GM23338 (cell line): ENCODE measurements around the gene ARHGAP4. TPM values are rescaled to one million over a fixed set of nuclear protein-coding genes. Genes with fewer than 3 reads are reported as not detected.

Source experiments
- ATAC-seq: fragments of 200-7000 bp; cut with Tn5 transposase; 3 replicates; pipeline ENCODE4 v1.9.1; 2020
- DNase-seq: peaks from one replicate; pipeline ENCODE4 v3.0.0-alpha.2; 2015; ENCODE audit warnings: low spot score
- H2AFZ ChIP-seq: fragments of 200-600 bp; sonication (generic); 2 replicates; pipeline ENCODE4 v1.8.0; 2016; ENCODE audit warnings: antibody characterized with exemption, mild to moderate bottlenecking, moderate library complexity
- H3F3A ChIP-seq: fragments of 200-600 bp; sonication (generic); replicated peaks from 2 replicates; pipeline ENCODE4 v1.8.0; 2017; ENCODE audit warnings: antibody characterized with exemption, mixed run types, low read depth
- H3K27ac ChIP-seq: fragments of 200-600 bp; sonication (generic); 2 replicates; pipeline ENCODE4 v1.6.1; 2016; ENCODE audit warnings: low read depth
- H3K27me3 ChIP-seq: fragments of 200-600 bp; sonication (generic); 2 replicates; pipeline ENCODE4 v1.8.0; 2016; ENCODE audit warnings: mild to moderate bottlenecking, mixed run types, moderate library complexity; ENCODE audit not compliant: insufficient read depth
- H3K36me3 ChIP-seq: fragments of 200-600 bp; sonication (generic); 2 replicates; pipeline ENCODE4 v1.8.0; 2016; ENCODE audit warnings: mild to moderate bottlenecking; ENCODE audit not compliant: insufficient read depth
- H3K4me1 ChIP-seq: fragments of 200-600 bp; sonication (generic); 2 replicates; pipeline ENCODE4 v1.8.0; 2016; ENCODE audit warnings: mild to moderate bottlenecking, moderate library complexity; ENCODE audit not compliant: insufficient read depth
- H3K4me2 ChIP-seq: fragments of 200-600 bp; sonication (generic); 2 replicates; pipeline ENCODE4 v1.7.1; 2017; ENCODE audit warnings: mixed run types
- H3K4me3 ChIP-seq: fragments of 200-600 bp; sonication (generic); 2 replicates; pipeline ENCODE4 v1.6.1; 2016; ENCODE audit warnings: mixed run types
- H3K79me2 ChIP-seq: fragments of 200-600 bp; sonication (generic); replicated peaks from 2 replicates; pipeline ENCODE4 v1.8.0; 2017; ENCODE audit warnings: mild to moderate bottlenecking; ENCODE audit not compliant: insufficient read depth
- H3K9me2 ChIP-seq: fragments of 200-600 bp; sonication (generic); 2 replicates; pipeline ENCODE4 v1.8.0; 2017; ENCODE audit not compliant: insufficient read depth
- H4K20me1 ChIP-seq: fragments of 200-600 bp; sonication (generic); replicated peaks from 2 replicates; pipeline ENCODE4 v1.8.0; 2017; ENCODE audit warnings: mild to moderate bottlenecking; ENCODE audit not compliant: insufficient read depth
- H3K27ac Mint-ChIP-seq: 2 replicates; pipeline ENCODE4 v1.8.0; 2020; ENCODE audit warnings: inconsistent platforms, mild to moderate bottlenecking, moderate library complexity, mixed read lengths
- H3K27me3 Mint-ChIP-seq: 3 replicates; pipeline ENCODE4 v1.8.0; 2022; ENCODE audit warnings: low read depth, mild to moderate bottlenecking, moderate library complexity, mixed read lengths, inconsistent platforms; ENCODE audit not compliant: insufficient read depth, poor library complexity
- H3K36me3 Mint-ChIP-seq: 3 replicates; pipeline ENCODE4 v1.8.0; 2021; ENCODE audit warnings: low read depth, mild to moderate bottlenecking, inconsistent platforms, moderate library complexity, mixed read lengths
- H3K4me1 Mint-ChIP-seq: 3 replicates; pipeline ENCODE4 v1.8.0; 2020; ENCODE audit warnings: mild to moderate bottlenecking, inconsistent platforms, mixed read lengths
- H3K4me3 Mint-ChIP-seq: 3 replicates; pipeline ENCODE4 v1.8.0; 2021; ENCODE audit warnings: moderate library complexity, mild to moderate bottlenecking, inconsistent platforms, mixed read lengths
- H3K9me3 Mint-ChIP-seq: 3 replicates; pipeline ENCODE4 v1.8.0; 2020; ENCODE audit warnings: moderate library complexity, mild to moderate bottlenecking, inconsistent platforms, mixed read lengths
- CREB1 ChIP-seq: fragments of 250-450 bp; sonication (Bioruptor Pico); IDR thresholded peaks from 2 replicates; pipeline ENCODE4 v1.5.0; 2020; ENCODE audit warnings: low read depth, mild to moderate bottlenecking, moderate library complexity
- CTCF ChIP-seq, 2 experiments: fragments of 200-600 bp in 1 of 2; sonication (generic) in 1 of 2; conservative IDR thresholded peaks; 2 replicates each; pipeline versions ENCODE4 v1.5.1 to v1.6.1; 2016 to 2017; ENCODE audit warnings: antibody characterized with exemption in 2 of 2, low read depth in 2 of 2, mild to moderate bottlenecking in 2 of 2, moderate library complexity in 1 of 2
- ETS1 ChIP-seq: IDR thresholded peaks from 2 replicates; pipeline ENCODE4 v1.6.1; 2016; ENCODE audit warnings: antibody characterized with exemption
- EZH2 ChIP-seq: fragments of 200-600 bp; sonication (generic); IDR thresholded peaks from one replicate; pipeline ENCODE4 v1.8.0; 2017; ENCODE audit warnings: antibody characterized with exemption, mild to moderate bottlenecking, low read depth; ENCODE audit not compliant: unreplicated experiment
- EZH2phosphoT487 ChIP-seq: fragments of 200-600 bp; sonication (generic); IDR thresholded peaks from one replicate; pipeline ENCODE4 v1.8.1; 2018; ENCODE audit warnings: antibody characterized with exemption; ENCODE audit not compliant: unreplicated experiment
- JUNB ChIP-seq: IDR thresholded peaks from one replicate; pipeline ENCODE4 v1.6.1; 2016; ENCODE audit warnings: antibody characterized with exemption; ENCODE audit not compliant: unreplicated experiment
- NANOG ChIP-seq: IDR thresholded peaks from 2 replicates; pipeline ENCODE4 v1.6.1; 2016; ENCODE audit warnings: antibody characterized with exemption, borderline replicate concordance
- POLR2AphosphoS5 ChIP-seq: IDR thresholded peaks from 2 replicates; pipeline ENCODE4 v1.6.1; 2016; ENCODE audit warnings: antibody characterized with exemption, low read depth
- REST ChIP-seq: IDR thresholded peaks from one replicate; pipeline ENCODE4 v1.6.1; 2018; ENCODE audit warnings: antibody characterized with exemption; ENCODE audit not compliant: unreplicated experiment
- STAT1 ChIP-seq: IDR thresholded peaks from one replicate; pipeline ENCODE4 v1.6.1; 2016; ENCODE audit warnings: antibody characterized with exemption; ENCODE audit not compliant: unreplicated experiment
- ZNF114 ChIP-seq: fragments of 250-450 bp; sonication (Bioruptor Pico); IDR thresholded peaks from 2 replicates; pipeline ENCODE4 v1.5.0; 2020; ENCODE audit warnings: mild to moderate bottlenecking, moderate library complexity
- ZNF331 ChIP-seq: fragments of 250-450 bp; sonication (Bioruptor Pico); IDR thresholded peaks from 2 replicates; pipeline ENCODE4 v1.5.0; 2020; ENCODE audit warnings: low read depth, mild to moderate bottlenecking, moderate library complexity
- ZNF462 ChIP-seq: fragments of 250-450 bp; sonication (Bioruptor Pico); IDR thresholded peaks from 2 replicates; pipeline ENCODE4 v1.5.0; 2020; ENCODE audit warnings: mild to moderate bottlenecking, moderate library complexity
- polyA plus RNA-seq: library from polyadenylated mRNA; unstranded; fragments of >200 nt; fragmentation: Nextera tagmentation; extraction: Ambion mirVana; gene quantifications from 2 replicates; pipeline ENCODE4 v1.2.1, GENCODE V29; 2016
- total RNA-seq: library from RNA; depleted of rRNA; stranded (reverse); fragments of >200 nt; shearing (Covaris generic); gene quantifications from 2 replicates; pipeline ENCODE4 v1.2.3, GENCODE V29; 2014

ARHGAP4 gene
- total and polyA plus RNA-seq, 2 experiments from 2014 or later, result 21.5 to 59.5 TPM

- Mint-ChIP-seq H3K27me3 (peaks cover 13% of the 10 kb centered on the region), H3K9me3 (no peaks in the 10 kb centered on the region; the same call in 2 of the 3 replicates), H3K4me3 (no peak overlapping the region)
Observed at GRCh38 chrX:153905481-153906095, 20.5 kb downstream of the ARHGAP4 start.

More at GRCh38 chrX:153905481-153906095, 20.5 kb downstream of the ARHGAP4 start:
- Histone ChIP-seq H3F3A (no peaks in the 10 kb centered on the region), H3K27ac (no peak overlapping the region), H3K9me2 (no peaks in the 10 kb centered on the region), H2AFZ (no peak overlapping the region), H3K4me2 (no peak overlapping the region), H3K79me2 (no peaks in the 10 kb centered on the region), H4K20me1 (no peaks in the 10 kb centered on the region), H3K36me3 (no peaks in the 10 kb centered on the region), H3K4me1 (peaks cover 1% of the 10 kb centered on the region; the same call in 1 of the 2 replicates), H3K27me3 (no peaks in the 10 kb centered on the region), H3K4me3 (no peak overlapping the region)
- H3K27ac Mint-ChIP-seq, result no peak overlapping the region
- TF ChIP-seq CREB1 (CRISPR knock-in tag) (no peak), ZNF462 (CRISPR knock-in tag) (no peak), REST (no peak), ETS1 (no peak), EZH2phosphoT487 (no peak), EZH2 (no peak), ZNF114 (CRISPR knock-in tag) (no peak), STAT1 (no peak), NANOG (no peak), CTCF (conservative IDR thresholded peaks at IDR 0.05; ENCODE audit: low read depth in 2 of 2) (no peak), JUNB (no peak), POLR2AphosphoS5 (no peak), ZNF331 (CRISPR knock-in tag) (no peak)
- DNase-seq (no peak), ATAC-seq (no peak)
- peaks cover 25% of the 10 kb centered on the region for H3K4me1 Mint-ChIP-seq
- no peaks in the 10 kb centered on the region for H3K36me3 Mint-ChIP-seq
